K562 (cell line): Measurements from ENCODE around the gene CRACR2B. TPM values are rescaled to one million over a fixed set of nuclear protein-coding genes. Genes with fewer than 3 reads are reported as not detected.

ENCODE experiments used
- ATAC-seq: fragments of 200-7000 bp; cut with Tn5 transposase; 3 replicates; pipeline ENCODE4 v1.9.1; 2020; ENCODE audit warnings: moderate library complexity
- BruUV-seq: library from RNA; stranded (reverse); fragments of 400-500 nt; replicated peaks from 2 replicates; lab custom pipeline; 2021; lab: Mats Ljungman, UMichigan
- CTCF ChIA-PET: fragments of 300-600 bp; formaldehyde crosslinking; extraction: SDS; loops from one replicate; lab custom pipeline; 2021; ENCODE audit warnings: low intra/inter-chr PET ratio; lab: Yijun Ruan, JAX
- POLR2A ChIA-PET: fragments of 300-600, 350-650 bp; sonication (Branson Sonifier 250); formaldehyde crosslinking; extraction: SDS; loops from one replicate; lab custom pipeline; 2021; ENCODE audit warnings: antibody characterized with exemption, inconsistent platforms; lab: Yijun Ruan, JAX
- DNase-seq, 4 experiments: peaks; one replicate each; pipeline versions ENCODE4 v3.0.0 to v3.0.0-alpha.2; 2011 to 2018; ENCODE audit warnings: low spot score in 3 of 4, mixed read lengths in 3 of 4; ENCODE audit errors: extremely low read depth in 1 of 4
- FAIRE-seq: peaks from 2 replicates; lab custom pipeline; 2011; peaks lifted over from hg19 to GRCh38; lab: Jason Lieb, UNC
- H2AFZ ChIP-seq: 2 replicates; pipeline ENCODE4 v1.6.0; 2011; ENCODE audit warnings: low read depth, low read length, control low read depth, inconsistent platforms
- H3K27ac ChIP-seq: fragments of 200-600 bp; 3 replicates; pipeline ENCODE4 v1.8.0; 2011; ENCODE audit warnings: low read depth, mild to moderate bottlenecking, control low read depth, inconsistent platforms, low read length, moderate library complexity, mixed read lengths; ENCODE audit errors: extremely low read depth
- H3K27me3 ChIP-seq, 2 experiments: fragments of 300-600 bp in 1 of 2; 2 replicates in 1 of 2; 3 replicates in 1 of 2; pipeline versions ENCODE4 v1.6.0 to v1.8.0; 2011; ENCODE audit warnings: inconsistent platforms in 2 of 2, low read length in 2 of 2, mild to moderate bottlenecking in 1 of 2, mixed read lengths in 1 of 2, moderate library complexity in 1 of 2; ENCODE audit not compliant: control insufficient read depth in 2 of 2, insufficient read depth in 2 of 2
- H3K36me3 ChIP-seq: fragments of 300-600 bp; 3 replicates; pipeline ENCODE4 v1.8.0; 2011; ENCODE audit warnings: mild to moderate bottlenecking, low read length, inconsistent platforms; ENCODE audit not compliant: control insufficient read depth, insufficient read depth
- H3K4me1 ChIP-seq, 2 experiments: fragments of 200-600 bp in 1 of 2; replicated peaks in 1 of 2; 2 replicates in 1 of 2; 3 replicates in 1 of 2; pipeline versions ENCODE4 v1.5.1 to v1.8.0; 2011; ENCODE audit warnings: inconsistent platforms in 2 of 2, low read length in 2 of 2, mild to moderate bottlenecking in 1 of 2, mixed read lengths in 1 of 2, moderate library complexity in 1 of 2; ENCODE audit not compliant: control insufficient read depth in 2 of 2, insufficient read depth in 2 of 2
- H3K4me2 ChIP-seq: 2 replicates; pipeline ENCODE4 v1.6.1; 2011; ENCODE audit warnings: low read length, control low read depth, inconsistent platforms, mixed read lengths; ENCODE audit not compliant: insufficient read depth
- H3K4me3 ChIP-seq: fragments of 200-600 bp; sonication (generic), shearing (Covaris generic); 2 replicates; pipeline ENCODE4 v1.5.1; 2016; ENCODE audit warnings: control low read depth, inconsistent platforms
- H3K79me2 ChIP-seq: fragments of 200-600 bp; 3 replicates; pipeline ENCODE4 v1.8.0; 2011; ENCODE audit warnings: low read length, inconsistent platforms; ENCODE audit not compliant: control insufficient read depth, insufficient read depth
- H3K9ac ChIP-seq, 2 experiments: 2 replicates each; pipeline versions ENCODE4 v1.6.0 to v1.6.1; 2011; ENCODE audit warnings: low read depth in 2 of 2, low read length in 2 of 2, control low read depth in 1 of 2, inconsistent platforms in 1 of 2, mild to moderate bottlenecking in 1 of 2, mixed read lengths in 1 of 2; ENCODE audit not compliant: insufficient read depth in 1 of 2
- H3K9me1 ChIP-seq: one replicate; pipeline ENCODE4 v1.6.0; 2011; ENCODE audit warnings: inconsistent platforms, mild to moderate bottlenecking, low read length, moderate library complexity; ENCODE audit not compliant: control insufficient read depth, insufficient read depth
- H3K9me3 ChIP-seq: replicated peaks from 2 replicates; pipeline ENCODE4 v1.5.1; 2011; ENCODE audit warnings: low read depth, low read length, inconsistent platforms; ENCODE audit not compliant: control insufficient read depth, insufficient read depth
- H4K20me1 ChIP-seq: replicated peaks from 2 replicates; pipeline ENCODE4 v1.6.1; 2011; ENCODE audit warnings: low read length, inconsistent platforms, mixed read lengths; ENCODE audit not compliant: control insufficient read depth, insufficient read depth
- ARID3A ChIP-seq: IDR thresholded peaks from 2 replicates; pipeline ENCODE4 v1.6.1; 2012; ENCODE audit warnings: low read depth, low read length, improper control_type of control experiment, borderline replicate concordance
- ASH1L ChIP-seq: fragments of 450-650 bp; IDR thresholded peaks from 2 replicates; pipeline ENCODE4 v1.6.1; 2018; ENCODE audit warnings: borderline replicate concordance, mild to moderate bottlenecking, low read depth; ENCODE audit not compliant: partially characterized antibody
- CBX3 ChIP-seq, 2 experiments: IDR thresholded peaks; 1 replicate in 1 of 2; 2 replicates in 1 of 2; pipeline ENCODE4 v1.6.1; 2012; ENCODE audit warnings: inconsistent platforms in 2 of 2, low read length in 2 of 2, borderline replicate concordance in 1 of 2, control low read depth in 1 of 2
- DACH1 ChIP-seq: fragments of 450-650 bp; IDR thresholded peaks from 2 replicates; pipeline ENCODE4 v1.6.1; 2018; ENCODE audit not compliant: partially characterized antibody
- ELK1 ChIP-seq: sonication (generic); formaldehyde crosslinking; IDR thresholded peaks from 2 replicates; pipeline ENCODE4 v1.8.1; 2022; ENCODE audit warnings: missing genetic modification reagents
- GATAD2A ChIP-seq: fragments of 450-650 bp; IDR thresholded peaks from 2 replicates; pipeline ENCODE4 v1.6.1; 2017
- MTA2 ChIP-seq: fragments of 450-650 bp; IDR thresholded peaks from 2 replicates; pipeline ENCODE4 v1.6.1; 2016; ENCODE audit warnings: low read depth
- PRPF4 ChIP-seq: fragments of 200-400 bp; formaldehyde crosslinking; IDR thresholded peaks from one replicate; pipeline ENCODE4 v1.6.1; 2017; ENCODE audit warnings: low read length, low read depth, mild to moderate bottlenecking; ENCODE audit not compliant: insufficient read depth, poor library complexity, severe bottlenecking
- RFX7 ChIP-seq: fragments of 250-450 bp; sonication (Bioruptor Pico); IDR thresholded peaks from 2 replicates; pipeline ENCODE4 v1.5.1; 2021; ENCODE audit warnings: mild to moderate bottlenecking
- XRCC5 ChIP-seq: fragments of 200-400 bp; formaldehyde crosslinking; IDR thresholded peaks from 2 replicates; pipeline ENCODE4 v1.6.1; 2017; ENCODE audit warnings: low read depth, mild to moderate bottlenecking, low read length
- ZNF436 ChIP-seq: fragments of 250-450, 450-650 bp; sonication (Bioruptor Pico); formaldehyde crosslinking; IDR thresholded peaks from 2 replicates; pipeline ENCODE4 v1.7.0; 2020; ENCODE audit warnings: mild to moderate bottlenecking
- WGBS: fragments of 100-300 bp; shearing (Covaris generic); methylation state at CpG from one replicate; pipeline ENCODE4 v1.1.6; 2016; ENCODE audit warnings: low coverage, mixed read lengths; ENCODE audit not compliant: insufficient coverage; ENCODE audit errors: missing lambda C conversion rate; 5-methylcytosine and 5-hydroxymethylcytosine counted together
- in situ Hi-C: fragments of 300-500 bp; cut with MboI; formaldehyde crosslinking; loops from 4 replicates; pipeline ENCODE4 v1.15.0; 2018; ENCODE audit warnings: inconsistent platforms, mixed read lengths
- intact Hi-C: fragments of 100-400 bp; cut with micrococcal nuclease; formaldehyde crosslinking; loops from 2 replicates; pipeline ENCODE4 v1.14.2; 2022
- polyA plus RNA-seq, 8 experiments: library from polyadenylated mRNA; depleted of rRNA in 4 of 8; stranded (reverse) in 5 of 8; unstranded in 3 of 8; fragments of >200 nt; fragmentation: Nextera tagmentation in 2 of 8; fragmentation: Illumina TruSeq in 1 of 8; extraction: Ambion mirVana in 2 of 8; extraction: Trizol in 1 of 8; gene quantifications; 2 replicates each; pipeline versions ENCODE4 v1.2.1 to v1.2.3, GENCODE V29; 2011 to 2014; ENCODE audit warnings: inconsistent platforms in 1 of 8, missing spikeins in 1 of 8
- total RNA-seq, 7 experiments: library from RNA; depleted of rRNA in 6 of 7; stranded (reverse); fragments of >200 nt in 6 of 7; fragmentation: Illumina TruSeq in 2 of 7; extraction: Trizol in 2 of 7; gene quantifications; 2 replicates each; pipeline versions ENCODE4 v1.2.1 to v1.2.3, GENCODE V29; 2011 to 2021; ENCODE audit warnings: low replicate concordance in 1 of 7

Gene CRACR2B
- total and polyA plus RNA-seq, 9 of the 15 experiments (the other 6 are each of a cell fraction or from before 2014, with no cell fraction given): 0.10 to 51.0 (median 6.0) TPM

- no peak overlapping the region for H2AFZ ChIP-seq
- peaks cover 8% of the 10 kb centered on the region for H4K20me1 ChIP-seq
- in situ Hi-C loops (no loop called here), intact Hi-C loops (no loop called here)
- no peak for DNase-seq
- TF ChIP-seq ASH1L (no peak), RFX7 (CRISPR knock-in tag) (no peak), CBX3 (IDR thresholded peaks at IDR 0.05; ENCODE audit: borderline replicate concordance in 1 of 2, low read length in 2 of 2) (no peak), XRCC5 (no peak), PRPF4 (no peak), ELK1 (CRISPR knock-in tag) (no peak), GATAD2A (no peak), ZNF436 (CRISPR knock-in tag) (no peak), ARID3A (no peak), DACH1 (no peak), MTA2 (no peak)
- TF ChIP-seq, all 486 proteins: peak for 0
- FAIRE-seq (no peak), ATAC-seq (no peak)
- no peaks in the 10 kb centered on the region for H3K36me3 ChIP-seq
- no TSS peak for BruUV-seq
- H3K27me3 ChIP-seq: no peaks in the 10 kb centered on the region
- no peaks in the 10 kb centered on the region for H3K79me2 ChIP-seq
- H3K4me3 ChIP-seq: no peak overlapping the region
- peaks cover 4 to 88% of the 10 kb centered on the region in 2 experiments; a peak in 3 of 5 replicates for H3K4me1 ChIP-seq
- no peaks in the 10 kb centered on the region for H3K9me1 ChIP-seq
- no peak overlapping the region for H3K27ac ChIP-seq
- ChIA-PET CTCF (no interaction called here), POLR2A (interaction anchor here (0.7 to 2.0 kb wide), 2 partner anchors 10 to 12 kb away, joined by 4 to 5 read pairs; partner anchors contain the start of gene TSPAN4)
- 73% methylated on average over 19 of the region's 20 CpGs for WGBS
- H3K9ac ChIP-seq: no peak overlapping the region; a peak in 1 of 4 replicates
- H3K9me3 ChIP-seq: no peaks in the 10 kb centered on the region
- no peak overlapping the region for H3K4me2 ChIP-seq
Measured at GRCh38 chr11:854601-855329, 27.0 kb downstream of the CRACR2B start.
